ENCODE data around the gene BANP.

BANP gene

GRCh38 chr16:87960296-87960695 lies 9.1 kb downstream of the BANP start:
- H3K27ac ChIP-seq (ENCODE audit: extremely low read depth, low read depth, low read length), result no peak overlapping the region
- H3K4me3 ChIP-seq (ENCODE audit: low read depth, low read length), result no peak overlapping the region
- ChIA-PET CTCF (interaction anchor here (0.7 kb wide), 1 partner anchor 182 kb away, joined by 3 read pairs; no protein-coding TSS in a partner anchor), POLR2A (interaction anchor here (1.6 kb wide), 1 partner anchor 10 kb away, joined by 5 read pairs; the partner anchor contains the start of gene BANP)
- no peaks in the 10 kb centered on the region for H3K9me3 ChIP-seq (ENCODE audit: control insufficient read depth, insufficient read depth, low read depth, low read length)
- peaks cover 16% of the 10 kb centered on the region for H3K4me1 ChIP-seq (ENCODE audit: control insufficient read depth, insufficient read depth, low read length)
- TF ChIP-seq PRDM4 (tag by site-specific recombination; IDR thresholded peaks at IDR 0.05) (no peak), ZNF18 (tag by site-specific recombination; IDR thresholded peaks at IDR 0.05) (no peak), ZNF121 (tag by site-specific recombination; IDR thresholded peaks at IDR 0.05) (no peak), TCF7L2 (IDR thresholded peaks at IDR 0.05; ENCODE audit: borderline replicate concordance, low read depth, low read length) (no peak), ZNF280C (tag by site-specific recombination; IDR thresholded peaks at IDR 0.05) (no peak), ZIC2 (tag by site-specific recombination; IDR thresholded peaks at IDR 0.05) (no peak), ZBTB1 (tag by site-specific recombination; IDR thresholded peaks at IDR 0.05) (no peak), ZSCAN16 (tag by site-specific recombination; IDR thresholded peaks at IDR 0.05) (no peak), YY1 (tag by site-specific recombination; IDR thresholded peaks at IDR 0.05) (no peak), ZNF10 (tag by site-specific recombination; IDR thresholded peaks at IDR 0.05) (no peak), SP2 (tag by site-specific recombination; IDR thresholded peaks at IDR 0.05) (no peak), ZNF488 (tag by site-specific recombination; IDR thresholded peaks at IDR 0.05) (no peak), KLF10 (tag by site-specific recombination; IDR thresholded peaks at IDR 0.05) (no peak), ZNF146 (tag by site-specific recombination; IDR thresholded peaks at IDR 0.05) (no peak)
- peaks cover 0 to 19% of the 10 kb centered on the region in 2 experiments; a peak in 1 of 3 replicates for H3K36me3 ChIP-seq (ENCODE audit: control insufficient read depth in 2 of 2, insufficient read depth in 1 of 2, low read length in 2 of 2)

GRCh38 chr16:87960852-87961251 lies 9.6 kb downstream of the BANP start:
- H3K4me3 ChIP-seq (ENCODE audit: low read depth, low read length), result no peak overlapping the region
- H3K36me3 ChIP-seq (ENCODE audit: control insufficient read depth in 2 of 2, insufficient read depth in 1 of 2, low read length in 2 of 2), result peaks cover 0 to 14% of the 10 kb centered on the region in 2 experiments; a peak in 1 of 3 replicates
- ChIA-PET CTCF (interaction anchor here (0.6 kb wide), 1 partner anchor 469 kb away, joined by 3 read pairs; no protein-coding TSS in a partner anchor), POLR2A (interaction anchor here (1.6 kb wide), 1 partner anchor 10 kb away, joined by 5 read pairs; the partner anchor contains the start of gene BANP)
- H3K27ac ChIP-seq (ENCODE audit: extremely low read depth, low read depth, low read length), result no peak overlapping the region
- H3K4me1 ChIP-seq (ENCODE audit: control insufficient read depth, insufficient read depth, low read length), result peaks cover 12% of the 10 kb centered on the region; the same call in 1 of the 2 replicates
- no peaks in the 10 kb centered on the region for H3K9me3 ChIP-seq (ENCODE audit: control insufficient read depth, insufficient read depth, low read depth, low read length)
- TF ChIP-seq ZNF561 (tag by site-specific recombination; IDR thresholded peaks at IDR 0.05; ENCODE audit: borderline replicate concordance) (no peak), ZNF548 (tag by site-specific recombination; IDR thresholded peaks at IDR 0.05) (no peak), ZNF10 (tag by site-specific recombination; IDR thresholded peaks at IDR 0.05) (0 out of 2 replicates have a peak, but pooled peaks have one; percentile 49), SCRT2 (tag by site-specific recombination; IDR thresholded peaks at IDR 0.05) (0 out of 2 replicates have a peak, but pooled peaks have one; percentile 14)
